HG03159 (cell line): ENCODE results near the gene METAP1.
"Not testable (repeated sequence)": the region's sequence is repeated elsewhere in the genome, so short reads cannot be mapped to it uniquely, and the experiment has no call there.

ENCODE experiments used
- ATAC-seq: cut with Tn5 transposase; IDR thresholded peaks from one replicate; pipeline ENCODE4 v1.9.1; 2021; ENCODE audit warnings: mild to moderate bottlenecking, moderate library complexity; ENCODE audit not compliant: unreplicated experiment

The METAP1 gene

GRCh38 chr4:99054428-99054994 lies 59.0 kb downstream of the METAP1 start:
- ATAC-seq = no peak

GRCh38 chr4:99058228-99058627 lies 62.7 kb downstream of the METAP1 start:
- no peak for ATAC-seq

- ATAC-seq = no peak
These were observed 64.0 kb downstream of the METAP1 start for GRCh38 chr4:99059550-99059949.

- ATAC-seq = no peak
These were observed 65.7 kb downstream of the METAP1 start for GRCh38 chr4:99061048-99061700.

GRCh38 chr4:99062120-99062519 lies 66.6 kb downstream of the METAP1 start:
- no peak for ATAC-seq

GRCh38 chr4:99065521-99065920 lies 70.0 kb downstream of the METAP1 start:
- ATAC-seq = not testable (repeated sequence)

GRCh38 chr4:99067617-99068016 lies 72.1 kb downstream of the METAP1 start:
- no peak for ATAC-seq

- no peak for ATAC-seq
These were observed 75.6 kb downstream of the METAP1 start for GRCh38 chr4:99071159-99071558.

GRCh38 chr4:99074816-99075215 lies 79.3 kb downstream of the METAP1 start:
- ATAC-seq = no peak

GRCh38 chr4:99076292-99076976 lies 80.9 kb downstream of the METAP1 start:
- ATAC-seq = no peak

- no peak for ATAC-seq
These were observed 81.7 kb downstream of the METAP1 start for GRCh38 chr4:99077177-99077576.

GRCh38 chr4:99078336-99078735 lies 82.8 kb downstream of the METAP1 start:
- no peak for ATAC-seq

- ATAC-seq = no peak
These were observed 83.6 kb downstream of the METAP1 start for GRCh38 chr4:99078931-99079624.

- ATAC-seq = no peak
These were observed 84.2 kb downstream of the METAP1 start for GRCh38 chr4:99079625-99080295.

- not testable (repeated sequence) for ATAC-seq
These were observed 85.3 kb downstream of the METAP1 start for GRCh38 chr4:99080869-99081268.

- no peak for ATAC-seq
These were observed 86.7 kb downstream of the METAP1 start for GRCh38 chr4:99082192-99082591.

GRCh38 chr4:99084595-99084994 lies 89.1 kb downstream of the METAP1 start:
- no peak for ATAC-seq

GRCh38 chr4:99088023-99088449 lies 92.5 kb downstream of the METAP1 start:
- peak; percentile 28 for ATAC-seq

- peak; percentile 96 for ATAC-seq
These were observed 93.2 kb downstream of the METAP1 start, which contains the start of gene ADH5 for GRCh38 chr4:99088481-99089365. Gene ADH5 (minus strand): TSS chr4:99088788. CDS start chr4:99088700, 88 bp downstream.
